ENCODE measurements around the gene UBE2L3.
A peak's percentile ranks its signal among the peaks of the same experiment; 100 is the strongest.

- peak; percentile 42 to 54 (median 53) for TF ChIP-seq CTCF (IDR thresholded peaks at IDR 0.05)
- TF ChIP-seq POLR2A (IDR thresholded peaks at IDR 0.05) = no peak
Observed at GRCh38 chr22:21642584-21643448, 75.3 kb downstream of the UBE2L3 start.

Data from right lobe of liver (tissue), 4 donors.